GM19455 (cell line): Measurements from ENCODE around the gene NAV2.

Source experiments
- ATAC-seq: cut with Tn5 transposase; IDR thresholded peaks from one replicate; pipeline ENCODE4 v1.9.1; 2021; ENCODE audit not compliant: unreplicated experiment

NAV2 gene

GRCh38 chr11:19803506-19803998 is 90.9 kb downstream of the NAV2 start:
- no peak for ATAC-seq

GRCh38 chr11:19805376-19805775 is 92.7 kb downstream of the NAV2 start:
- ATAC-seq: no peak

- no peak for ATAC-seq
Measured at GRCh38 chr11:19805827-19806226, 93.2 kb downstream of the NAV2 start.

- ATAC-seq: no peak
Measured at GRCh38 chr11:19806251-19806650, 93.6 kb downstream of the NAV2 start.

GRCh38 chr11:19808076-19808911 is 95.7 kb downstream of the NAV2 start:
- no peak for ATAC-seq

- no peak for ATAC-seq
Measured at GRCh38 chr11:19810852-19811251, 98.2 kb downstream of the NAV2 start.

GRCh38 chr11:19811380-19811779 is 98.7 kb downstream of the NAV2 start:
- no peak for ATAC-seq

GRCh38 chr11:19812096-19812495 is 99.5 kb downstream of the NAV2 start:
- ATAC-seq: no peak

GRCh38 chr11:19812710-19813109 is 100.1 kb downstream of the NAV2 start:
- ATAC-seq: no peak

GRCh38 chr11:19813158-19813879 is 100.7 kb downstream of the NAV2 start:
- no peak for ATAC-seq

- ATAC-seq: no peak
Measured at GRCh38 chr11:19814421-19814820, 101.8 kb downstream of the NAV2 start.

- no peak for ATAC-seq
Measured at GRCh38 chr11:19816040-19816439, 103.4 kb downstream of the NAV2 start.

- no peak for ATAC-seq
Measured at GRCh38 chr11:19816817-19817216, 104.2 kb downstream of the NAV2 start.

- no peak for ATAC-seq
Measured at GRCh38 chr11:19817265-19817851, 104.7 kb downstream of the NAV2 start.

GRCh38 chr11:19817870-19818269 is 105.2 kb downstream of the NAV2 start:
- no peak for ATAC-seq

GRCh38 chr11:19818619-19819018 is 106.0 kb downstream of the NAV2 start:
- no peak for ATAC-seq

GRCh38 chr11:19819148-19819547 is 106.5 kb downstream of the NAV2 start:
- ATAC-seq: no peak

- ATAC-seq: no peak
Measured at GRCh38 chr11:19820100-19820499, 107.5 kb downstream of the NAV2 start.

GRCh38 chr11:19821412-19821875 is 108.8 kb downstream of the NAV2 start:
- ATAC-seq: no peak

GRCh38 chr11:19821993-19822392 is 109.4 kb downstream of the NAV2 start:
- ATAC-seq: no peak

GRCh38 chr11:19822531-19822930 is 109.9 kb downstream of the NAV2 start:
- no peak for ATAC-seq

- no peak for ATAC-seq
Measured at GRCh38 chr11:19826606-19827005, 114.0 kb downstream of the NAV2 start.
